HEK293 (cell line): Measurements from ENCODE around the gene SLC1A1.
A peak's percentile ranks its signal among the peaks of the same experiment; 100 is the strongest.

Experiments used
- CTCF ChIA-PET: fragments of 350-600 bp; formaldehyde crosslinking; extraction: SDS; loops from one replicate; lab custom pipeline; 2021; ENCODE audit warnings: antibody characterized with exemption; lab: Yijun Ruan, JAX
- POLR2A ChIA-PET: fragments of 300-600 bp; formaldehyde crosslinking; extraction: SDS; loops from one replicate; lab custom pipeline; 2020; ENCODE audit warnings: antibody characterized with exemption, inconsistent platforms; lab: Yijun Ruan, JAX
- H3K27ac ChIP-seq: fragments of 200-500 bp; sonication (Bioruptor generic); 2 replicates; pipeline ENCODE4 v1.5.1; 2014; ENCODE audit warnings: low read depth, low read length, control low read depth, inconsistent platforms; ENCODE audit errors: extremely low read depth
- H3K36me3 ChIP-seq, 2 experiments: fragments of 200-500 bp in 1 of 2; sonication (Bioruptor generic) in 1 of 2; 1 replicate in 1 of 2; 2 replicates in 1 of 2; pipeline ENCODE4 v1.5.1; 2014 to 2017; ENCODE audit warnings: inconsistent platforms in 2 of 2, low read length in 2 of 2; ENCODE audit not compliant: control insufficient read depth in 2 of 2, insufficient read depth in 1 of 2
- H3K4me1 ChIP-seq: fragments of 200-500 bp; sonication (Bioruptor generic); 2 replicates; pipeline ENCODE4 v1.5.1; 2014; ENCODE audit warnings: mild to moderate bottlenecking, low read length, inconsistent platforms; ENCODE audit not compliant: control insufficient read depth, insufficient read depth
- H3K4me3 ChIP-seq: 2 replicates; pipeline ENCODE4 v1.5.1; 2011; ENCODE audit warnings: low read depth, mild to moderate bottlenecking, control low read depth, low read length, moderate library complexity
- H3K9me3 ChIP-seq: fragments of 200-500 bp; sonication (Bioruptor generic); 2 replicates; pipeline ENCODE4 v1.5.1; 2014; ENCODE audit warnings: low read depth, low read length, inconsistent platforms; ENCODE audit not compliant: control insufficient read depth, insufficient read depth
- GFI1B ChIP-seq: fragments of 450-650 bp; formaldehyde crosslinking; IDR thresholded peaks from 2 replicates; pipeline ENCODE4 v1.5.1; 2016; ENCODE audit warnings: missing biosample characterization, missing genetic modification characterization
- IKZF3 ChIP-seq: fragments of 450-650 bp; IDR thresholded peaks from 2 replicates; pipeline ENCODE4 v1.5.0; 2018; ENCODE audit warnings: missing biosample characterization, mild to moderate bottlenecking, missing genetic modification characterization, moderate library complexity
- PRDM1 ChIP-seq: fragments of 450-650 bp; formaldehyde crosslinking; IDR thresholded peaks from 2 replicates; pipeline ENCODE4; 2016; ENCODE audit warnings: missing biosample characterization, missing genetic modification characterization
- WT1 ChIP-seq: fragments of 450-650 bp; formaldehyde crosslinking; IDR thresholded peaks from 2 replicates; pipeline ENCODE4 v1.5.1; 2016; ENCODE audit warnings: missing biosample characterization, missing genetic modification characterization
- ZNF114 ChIP-seq: fragments of 450-650 bp; formaldehyde crosslinking; IDR thresholded peaks from 2 replicates; pipeline ENCODE4 v1.5.0; 2017; ENCODE audit warnings: missing biosample characterization, missing genetic modification characterization
- ZNF121 ChIP-seq: fragments of 450-650 bp; formaldehyde crosslinking; IDR thresholded peaks from 2 replicates; pipeline ENCODE4 v1.5.1; 2016; ENCODE audit warnings: missing biosample characterization, missing genetic modification characterization
- ZNF132 ChIP-seq: fragments of 450-650 bp; formaldehyde crosslinking; IDR thresholded peaks from 2 replicates; pipeline ENCODE4 v1.5.1; 2017; ENCODE audit warnings: missing biosample characterization, missing genetic modification characterization, borderline replicate concordance
- ZNF138 ChIP-seq: fragments of 450-650 bp; formaldehyde crosslinking; IDR thresholded peaks from 2 replicates; pipeline ENCODE4 v1.5.1; 2016; ENCODE audit warnings: missing biosample characterization, missing genetic modification characterization, borderline replicate concordance
- ZNF157 ChIP-seq: fragments of 450-650 bp; formaldehyde crosslinking; IDR thresholded peaks from 2 replicates; pipeline ENCODE4 v1.5.1; 2016; ENCODE audit warnings: missing biosample characterization, missing genetic modification characterization
- ZNF19 ChIP-seq: fragments of 450-650 bp; formaldehyde crosslinking; IDR thresholded peaks from 2 replicates; pipeline ENCODE4; 2016; ENCODE audit warnings: missing biosample characterization, missing genetic modification characterization, low read depth
- ZNF223 ChIP-seq: fragments of 450-650 bp; formaldehyde crosslinking; IDR thresholded peaks from 2 replicates; pipeline ENCODE4 v1.5.1; 2016; ENCODE audit warnings: missing biosample characterization, missing genetic modification characterization
- ZNF302 ChIP-seq: fragments of 450-650 bp; formaldehyde crosslinking; IDR thresholded peaks from 2 replicates; pipeline ENCODE4 v1.5.1; 2016; ENCODE audit warnings: missing biosample characterization, missing genetic modification characterization, low read depth
- ZNF335 ChIP-seq: fragments of 450-650 bp; formaldehyde crosslinking; conservative IDR thresholded peaks from 2 replicates; pipeline ENCODE4 v1.5.1; 2016; ENCODE audit warnings: missing biosample characterization, missing genetic modification characterization
- ZNF571 ChIP-seq: fragments of 450-650 bp; formaldehyde crosslinking; IDR thresholded peaks from 2 replicates; pipeline ENCODE4 v1.5.0; 2017; ENCODE audit warnings: missing biosample characterization, missing genetic modification characterization
- ZNF610 ChIP-seq: fragments of 450-650 bp; formaldehyde crosslinking; IDR thresholded peaks from 2 replicates; pipeline ENCODE4 v1.5.1; 2016; ENCODE audit warnings: missing biosample characterization, missing genetic modification characterization, borderline replicate concordance
- ZNF701 ChIP-seq: fragments of 450-650 bp; formaldehyde crosslinking; IDR thresholded peaks from 2 replicates; pipeline ENCODE4 v1.5.1; 2016; ENCODE audit warnings: missing biosample characterization, missing genetic modification characterization
- ZNF76 ChIP-seq: fragments of 450-650 bp; formaldehyde crosslinking; IDR thresholded peaks from 2 replicates; pipeline ENCODE4; 2016; ENCODE audit warnings: low read depth, missing biosample characterization, missing genetic modification characterization, borderline replicate concordance
- ZNF791 ChIP-seq: fragments of 450-650 bp; formaldehyde crosslinking; IDR thresholded peaks from 2 replicates; pipeline ENCODE4 v1.5.1; 2016; ENCODE audit warnings: missing biosample characterization, missing genetic modification characterization
- ZSCAN23 ChIP-seq: fragments of 450-650 bp; formaldehyde crosslinking; IDR thresholded peaks from 2 replicates; pipeline ENCODE4 v1.5.1; 2016; ENCODE audit warnings: missing biosample characterization, missing genetic modification characterization
- TF ChIP-seq, protein P1 (sequence below): fragments of 450-650 bp; formaldehyde crosslinking; IDR thresholded peaks from 2 replicates; pipeline ENCODE4 v1.5.1; 2016; ENCODE audit warnings: missing biosample characterization, missing genetic modification characterization
- TF ChIP-seq, protein P2 (sequence below): fragments of 450-650 bp; formaldehyde crosslinking; IDR thresholded peaks from 2 replicates; pipeline ENCODE4 v1.5.1; 2016; ENCODE audit warnings: missing biosample characterization, missing genetic modification characterization

The SLC1A1 gene

DNA sequence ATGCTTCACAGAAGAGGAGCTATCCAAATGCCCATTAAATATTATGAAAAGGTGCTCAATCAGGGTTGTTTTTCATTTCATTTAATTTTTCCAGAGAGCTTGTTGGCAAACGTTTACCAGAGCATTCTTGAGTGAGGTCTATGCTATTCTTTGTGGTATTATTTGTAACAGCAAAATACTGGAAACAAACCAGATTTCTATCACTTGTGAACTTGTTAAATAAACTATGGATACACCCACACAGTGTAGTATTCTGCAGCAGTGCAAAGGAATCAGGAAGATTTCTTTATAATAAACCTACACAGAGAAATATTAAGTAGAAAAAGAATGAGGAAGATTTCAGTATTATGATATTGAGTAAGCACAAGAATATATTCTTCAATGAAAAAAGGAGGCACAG is 15.0 kb upstream of the SLC1A1 start:
- Histone ChIP-seq H3K4me3 (no peak overlapping the region), H3K36me3 (no peaks in the 10 kb centered on the region), H3K4me1 (no peaks in the 10 kb centered on the region)
- TF ChIP-seq ZNF132 (tag by site-specific recombination) (no peak), ZNF701 (tag by site-specific recombination) (no peak), ZSCAN23 (tag by site-specific recombination) (no peak), ZNF138 (tag by site-specific recombination) (no peak), ZNF610 (tag by site-specific recombination) (no peak), GFI1B (tag by site-specific recombination) (no peak), PRDM1 (tag by site-specific recombination) (no peak), ZNF114 (tag by site-specific recombination) (no peak), ZNF76 (tag by site-specific recombination) (no peak), ZNF302 (tag by site-specific recombination) (no peak), ZNF19 (no peak), ZNF157 (tag by site-specific recombination) (no peak), ZNF571 (no peak)
- TF ChIP-seq, all 188 proteins: peak for 0
- POLR2A ChIA-PET = no interaction called here
- CTCF ChIA-PET = interaction anchor here (1.5 kb wide), 1 partner anchor 165 kb away, joined by 4 read pairs; no protein-coding TSS in a partner anchor
- no peak overlapping the region for H3K27ac ChIP-seq
- no peaks in the 10 kb centered on the region for H3K9me3 ChIP-seq

DNA sequence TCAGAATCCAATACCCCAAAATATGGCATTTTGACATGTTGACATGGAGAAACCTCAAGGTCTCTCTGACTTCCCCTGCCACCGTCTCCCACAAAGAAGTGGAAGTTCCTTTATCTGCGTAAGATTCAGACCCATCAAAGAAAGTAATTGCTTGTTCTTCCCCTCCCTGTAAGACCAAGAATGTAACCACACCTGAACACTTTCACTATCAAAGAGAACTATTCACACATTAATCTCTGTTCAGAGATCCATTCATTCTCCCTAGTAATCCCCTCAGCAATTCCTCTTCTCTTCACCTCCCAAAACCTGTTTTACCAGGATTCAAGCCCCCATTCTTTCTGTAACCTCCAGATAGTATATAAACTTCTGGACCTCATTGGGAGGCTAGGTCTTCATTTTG is 4.1 kb upstream of the SLC1A1 start:
- H3K27ac ChIP-seq = no peak overlapping the region
- ChIA-PET POLR2A (no interaction called here), CTCF (interaction anchor here (0.7 kb wide), 1 partner anchor 154 kb away, joined by 3 read pairs; no protein-coding TSS in a partner anchor)
- H3K36me3 ChIP-seq = no peaks in the 10 kb centered on the region
- no peaks in the 10 kb centered on the region for H3K4me1 ChIP-seq
- H3K9me3 ChIP-seq = no peaks in the 10 kb centered on the region
- TF ChIP-seq ZNF121 (tag by site-specific recombination) = no peak
- no peak for TF ChIP-seq WT1 (tag by site-specific recombination)
- no peak for TF ChIP-seq ZNF791
- TF ChIP-seq ZNF571 = no peak
- TF ChIP-seq ZNF223 = no peak
- H3K4me3 ChIP-seq = no peak overlapping the region

DNA sequence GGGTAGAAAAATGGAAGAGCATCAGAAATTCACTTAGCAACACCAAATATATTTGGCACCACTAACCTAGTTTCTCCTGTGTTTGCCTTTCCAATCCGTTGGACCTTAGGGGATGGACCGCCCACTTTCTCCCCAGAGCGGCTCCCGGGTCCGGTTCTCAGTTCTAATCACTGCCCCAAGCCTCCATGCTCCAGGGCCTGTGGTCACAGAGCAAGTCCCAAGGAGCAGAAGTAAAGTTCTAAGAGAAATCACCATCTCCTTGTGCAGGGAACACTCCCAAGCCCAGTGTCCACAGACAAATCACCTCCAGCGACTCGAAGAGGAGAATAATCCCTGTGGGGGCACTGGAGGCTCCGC is 728 bp upstream of the SLC1A1 start:
- peaks cover 3% of the 10 kb centered on the region; the same call in 1 of the 2 replicates for H3K4me1 ChIP-seq
- CTCF ChIA-PET = interaction anchor here (0.5 to 2.4 kb wide), 5 partner anchors 26 to 496 kb away, joined by 3 to 7 read pairs (median 3); partner anchors contain the start of gene JAK2
- TF ChIP-seq, protein P1, sequence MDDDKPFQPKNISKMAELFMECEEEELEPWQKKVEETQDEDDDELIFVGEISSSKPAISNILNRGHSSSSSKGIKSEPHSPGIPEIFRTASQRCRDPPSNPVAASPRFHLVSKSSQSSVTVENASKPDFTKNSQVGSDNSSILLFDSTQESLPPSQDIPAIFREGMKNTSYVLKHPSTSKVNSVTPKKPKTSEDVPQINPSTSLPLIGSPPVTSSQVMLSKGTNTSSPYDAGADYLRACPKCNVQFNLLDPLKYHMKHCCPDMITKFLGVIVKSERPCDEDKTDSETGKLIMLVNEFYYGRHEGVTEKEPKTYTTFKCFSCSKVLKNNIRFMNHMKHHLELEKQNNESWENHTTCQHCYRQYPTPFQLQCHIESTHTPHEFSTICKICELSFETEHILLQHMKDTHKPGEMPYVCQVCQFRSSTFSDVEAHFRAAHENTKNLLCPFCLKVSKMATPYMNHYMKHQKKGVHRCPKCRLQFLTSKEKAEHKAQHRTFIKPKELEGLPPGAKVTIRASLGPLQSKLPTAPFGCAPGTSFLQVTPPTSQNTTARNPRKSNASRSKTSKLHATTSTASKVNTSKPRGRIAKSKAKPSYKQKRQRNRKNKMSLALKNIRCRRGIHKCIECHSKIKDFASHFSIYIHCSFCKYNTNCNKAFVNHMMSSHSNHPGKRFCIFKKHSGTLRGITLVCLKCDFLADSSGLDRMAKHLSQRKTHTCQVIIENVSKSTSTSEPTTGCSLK = no peak
- TF ChIP-seq IKZF3 (tag by site-specific recombination) = peak; percentile 56
- peak; percentile 54 for TF ChIP-seq ZNF335
- TF ChIP-seq, protein P2, sequence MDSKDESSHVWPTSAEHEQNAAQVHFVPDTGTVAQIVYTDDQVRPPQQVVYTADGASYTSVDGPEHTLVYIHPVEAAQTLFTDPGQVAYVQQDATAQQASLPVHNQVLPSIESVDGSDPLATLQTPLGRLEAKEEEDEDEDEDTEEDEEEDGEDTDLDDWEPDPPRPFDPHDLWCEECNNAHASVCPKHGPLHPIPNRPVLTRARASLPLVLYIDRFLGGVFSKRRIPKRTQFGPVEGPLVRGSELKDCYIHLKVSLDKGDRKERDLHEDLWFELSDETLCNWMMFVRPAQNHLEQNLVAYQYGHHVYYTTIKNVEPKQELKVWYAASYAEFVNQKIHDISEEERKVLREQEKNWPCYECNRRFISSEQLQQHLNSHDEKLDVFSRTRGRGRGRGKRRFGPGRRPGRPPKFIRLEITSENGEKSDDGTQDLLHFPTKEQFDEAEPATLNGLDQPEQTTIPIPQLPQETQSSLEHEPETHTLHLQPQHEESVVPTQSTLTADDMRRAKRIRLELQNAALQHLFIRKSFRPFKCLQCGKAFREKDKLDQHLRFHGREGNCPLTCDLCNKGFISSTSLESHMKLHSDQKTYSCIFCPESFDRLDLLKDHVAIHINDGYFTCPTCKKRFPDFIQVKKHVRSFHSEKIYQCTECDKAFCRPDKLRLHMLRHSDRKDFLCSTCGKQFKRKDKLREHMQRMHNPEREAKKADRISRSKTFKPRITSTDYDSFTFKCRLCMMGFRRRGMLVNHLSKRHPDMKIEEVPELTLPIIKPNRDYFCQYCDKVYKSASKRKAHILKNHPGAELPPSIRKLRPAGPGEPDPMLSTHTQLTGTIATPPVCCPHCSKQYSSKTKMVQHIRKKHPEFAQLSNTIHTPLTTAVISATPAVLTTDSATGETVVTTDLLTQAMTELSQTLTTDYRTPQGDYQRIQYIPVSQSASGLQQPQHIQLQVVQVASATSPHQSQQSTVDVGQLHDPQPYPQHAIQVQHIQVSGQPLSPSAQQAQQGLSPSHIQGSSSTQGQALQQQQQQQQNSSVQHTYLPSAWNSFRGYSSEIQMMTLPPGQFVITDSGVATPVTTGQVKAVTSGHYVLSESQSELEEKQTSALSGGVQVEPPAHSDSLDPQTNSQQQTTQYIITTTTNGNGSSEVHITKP (tag by site-specific recombination) = peak; percentile 54; the same call in 1 of the 2 replicates
- TF ChIP-seq, all 188 proteins: peak for 3
- peak overlapping the region; percentile 58 for H3K4me3 ChIP-seq
- POLR2A ChIA-PET = interaction anchor here (0.9 kb wide), 1 partner anchor 175 kb away, joined by 3 read pairs; no protein-coding TSS in a partner anchor
- no peaks in the 10 kb centered on the region for H3K36me3 ChIP-seq
- H3K9me3 ChIP-seq = no peaks in the 10 kb centered on the region
- peak overlapping the region; percentile 53; the same call in 1 of the 2 replicates for H3K27ac ChIP-seq
